Daoy (cell line): ENCODE results near the gene DACH1. TPM values are rescaled to one million over a fixed set of nuclear protein-coding genes. Genes with fewer than 3 reads are reported as not detected.
"Not testable (repeated sequence)": the region's sequence is repeated elsewhere in the genome, so short reads cannot be mapped to it uniquely, and the experiment has no call there.

Source experiments
- DNase-seq: peaks from one replicate; pipeline ENCODE4 v3.0.0-alpha.2; 2015; ENCODE audit warnings: low read depth
- total RNA-seq: library from RNA; depleted of rRNA; stranded (reverse); fragments of >200 nt; shearing (Covaris generic); gene quantifications from 2 replicates; pipeline ENCODE4 v1.2.3, GENCODE V29; 2014; rRNA removed

DACH1 gene
- total RNA-seq: not detected in 2 replicates

DNA sequence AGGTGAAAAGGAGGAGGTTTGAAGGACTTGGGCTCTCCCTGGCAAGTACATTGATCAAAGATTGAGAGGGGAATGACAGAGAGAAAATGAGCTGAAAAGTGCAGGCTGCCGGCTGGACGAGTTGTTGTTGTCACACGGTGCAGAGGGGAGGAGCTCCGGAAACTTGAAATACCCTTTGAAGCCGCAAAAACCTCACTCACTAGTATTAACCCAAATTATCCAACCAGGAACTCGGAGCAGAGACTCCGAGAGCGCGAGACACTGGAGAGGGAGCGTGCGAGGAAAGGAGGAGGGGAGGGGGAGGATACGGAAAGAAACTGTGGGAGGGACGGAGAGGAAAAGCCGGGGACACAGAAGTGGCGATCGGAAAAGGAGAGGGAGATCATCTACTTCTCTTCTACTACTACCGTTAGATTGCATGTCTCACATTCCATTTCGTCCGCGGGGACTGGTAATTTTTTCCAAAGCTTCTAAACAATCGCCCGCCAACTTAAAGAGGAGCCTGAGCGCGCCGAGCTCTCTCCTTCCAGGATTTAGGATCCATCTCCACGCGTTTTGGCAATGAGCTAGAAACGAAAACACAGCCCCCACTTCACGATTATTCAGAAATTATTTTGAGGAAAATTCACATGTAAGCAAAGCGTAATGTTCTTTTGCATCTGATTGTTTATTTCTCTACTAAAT lies at the start of gene DACH1:
Gene DACH1, minus strand, starts transcription at position 74 of the 684 bp plus-strand sequence.
- DNase-seq: no peak

DNA sequence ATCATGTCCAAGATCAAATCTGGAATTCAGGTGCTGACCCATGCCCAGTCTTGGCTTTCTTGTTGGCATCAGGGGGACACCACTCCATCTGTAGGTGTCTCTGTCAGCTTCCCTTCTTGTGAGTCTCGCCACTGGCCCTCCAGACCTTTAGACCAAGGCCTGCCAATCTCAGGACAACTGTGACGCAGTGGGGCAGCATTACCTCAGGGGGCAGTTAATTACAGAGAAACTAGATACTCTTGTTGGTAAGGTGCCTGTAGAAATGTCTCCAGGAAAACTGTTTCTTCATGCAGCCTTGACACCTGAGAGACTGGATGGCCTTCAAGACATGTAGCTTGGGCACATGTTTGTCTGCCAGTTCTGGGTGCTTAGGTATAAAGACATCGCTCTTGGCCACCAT lies 46.7 kb upstream of the DACH1 start:
- DNase-seq: no peak

DNA sequence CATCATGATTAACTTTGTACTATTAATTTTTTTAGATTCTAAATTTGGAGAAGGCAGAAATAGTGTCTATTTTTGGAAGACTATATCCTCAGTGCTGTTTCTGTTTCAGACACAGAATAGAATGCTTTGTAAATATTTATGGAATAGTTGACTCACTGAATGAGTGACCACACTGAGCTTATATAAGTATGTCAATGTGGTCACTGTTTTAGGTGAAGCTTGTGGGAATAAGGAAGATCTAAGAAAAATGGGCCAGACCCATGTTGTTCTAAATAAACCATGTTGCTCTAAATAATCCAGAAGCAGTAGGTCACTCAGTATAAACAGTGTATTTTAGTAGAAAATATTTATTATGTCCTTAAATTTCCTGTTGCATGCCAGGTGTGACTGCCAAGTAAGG lies 45.5 kb upstream of the DACH1 start:
- no peak for DNase-seq

DNA sequence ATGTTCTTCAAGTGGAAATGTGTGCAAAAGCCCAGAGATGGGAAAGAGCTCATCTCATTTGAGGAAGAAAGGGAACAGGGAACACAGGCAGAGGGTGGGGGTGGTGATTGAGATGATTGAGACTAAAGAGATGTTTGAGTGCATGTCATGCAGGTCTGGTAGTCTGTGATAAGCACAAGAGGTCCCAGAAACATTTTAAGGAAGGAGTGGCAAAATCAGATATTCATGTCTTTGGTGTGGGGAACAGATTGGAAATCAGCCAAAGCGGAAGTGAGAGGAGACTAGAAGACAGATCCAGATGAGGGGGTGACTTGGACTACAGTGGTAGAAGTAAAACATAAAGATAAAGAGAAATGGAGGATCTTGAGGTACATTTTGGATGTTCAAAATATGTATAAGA lies 39.4 kb upstream of the DACH1 start:
- DNase-seq: no peak

DNA sequence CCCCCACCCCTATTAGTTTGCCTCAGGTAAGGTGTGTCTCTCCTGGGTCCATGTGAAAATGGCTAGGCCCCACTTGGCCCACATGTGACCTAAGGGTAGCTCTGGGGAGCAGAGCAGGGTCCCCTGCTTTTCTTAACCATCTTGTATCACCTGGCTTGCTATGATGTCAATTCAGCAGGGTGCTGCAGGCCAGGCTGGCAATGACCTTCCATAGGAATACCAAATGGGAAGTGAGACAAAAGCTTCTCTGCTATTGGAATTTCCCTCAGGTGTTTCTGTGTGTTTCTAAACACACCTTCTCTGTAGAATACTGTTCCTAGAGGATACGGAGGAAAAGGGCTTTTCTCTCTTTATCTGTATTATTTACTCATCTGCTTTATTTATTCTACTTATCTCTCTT lies 35.7 kb upstream of the DACH1 start:
- DNase-seq: no peak

DNA sequence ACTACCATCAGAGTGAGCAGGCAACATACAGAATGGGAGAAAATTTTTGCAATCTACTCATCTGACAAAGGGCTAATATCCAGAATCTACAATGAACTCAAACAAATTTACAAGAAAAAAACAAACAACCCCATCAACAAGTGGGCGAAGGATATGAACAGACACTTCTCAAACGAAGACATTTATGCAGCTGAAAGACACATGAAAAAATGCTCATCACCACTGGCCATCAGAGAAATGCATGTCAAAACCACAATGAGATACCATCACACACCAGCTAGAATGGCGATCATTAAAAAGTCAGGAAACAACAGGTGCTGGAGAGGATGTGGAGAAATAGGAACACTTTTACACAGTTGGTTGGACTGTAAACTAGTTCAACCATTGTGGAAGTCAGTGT lies 26.5 kb upstream of the DACH1 start:
- not testable (repeated sequence) for DNase-seq

DNA sequence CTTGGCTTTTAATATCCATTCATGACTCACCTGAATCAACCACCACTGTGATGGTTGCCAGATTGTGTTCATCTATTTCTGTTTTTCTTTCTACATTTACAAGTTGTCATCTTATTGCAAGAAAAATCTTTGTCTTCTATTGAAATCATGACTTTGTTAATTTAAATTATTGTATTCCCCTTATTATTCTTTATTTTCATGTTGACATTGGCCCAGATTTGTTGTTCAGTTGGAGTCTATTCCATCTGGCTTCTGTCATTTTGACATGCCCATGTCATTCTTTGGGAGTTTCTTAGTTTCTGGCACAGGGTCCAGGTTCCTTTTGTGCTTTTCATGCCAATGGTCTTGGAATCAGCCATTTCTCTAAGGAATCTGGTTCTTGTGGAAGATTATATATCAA lies 19.9 kb upstream of the DACH1 start:
- DNase-seq: no peak

DNA sequence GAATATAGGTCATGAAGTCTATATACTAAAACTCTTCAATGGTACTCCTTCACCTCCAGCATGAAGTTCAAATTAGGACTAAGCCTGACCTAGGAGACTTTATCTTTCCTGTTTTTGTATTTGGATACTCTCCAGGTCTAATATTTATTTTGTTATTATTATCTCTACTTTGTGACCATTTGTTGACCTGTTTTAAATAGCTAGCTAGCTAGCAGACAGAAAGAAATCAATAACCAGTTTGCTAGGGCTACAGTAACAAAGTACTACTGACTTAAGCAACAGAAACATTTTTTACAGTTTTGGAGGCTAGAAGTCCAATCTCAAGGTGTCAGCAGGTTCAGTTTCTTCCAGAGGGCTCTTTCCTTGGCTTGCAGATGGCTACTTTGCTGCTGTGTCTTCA lies 15.1 kb upstream of the DACH1 start:
- no peak for DNase-seq

DNA sequence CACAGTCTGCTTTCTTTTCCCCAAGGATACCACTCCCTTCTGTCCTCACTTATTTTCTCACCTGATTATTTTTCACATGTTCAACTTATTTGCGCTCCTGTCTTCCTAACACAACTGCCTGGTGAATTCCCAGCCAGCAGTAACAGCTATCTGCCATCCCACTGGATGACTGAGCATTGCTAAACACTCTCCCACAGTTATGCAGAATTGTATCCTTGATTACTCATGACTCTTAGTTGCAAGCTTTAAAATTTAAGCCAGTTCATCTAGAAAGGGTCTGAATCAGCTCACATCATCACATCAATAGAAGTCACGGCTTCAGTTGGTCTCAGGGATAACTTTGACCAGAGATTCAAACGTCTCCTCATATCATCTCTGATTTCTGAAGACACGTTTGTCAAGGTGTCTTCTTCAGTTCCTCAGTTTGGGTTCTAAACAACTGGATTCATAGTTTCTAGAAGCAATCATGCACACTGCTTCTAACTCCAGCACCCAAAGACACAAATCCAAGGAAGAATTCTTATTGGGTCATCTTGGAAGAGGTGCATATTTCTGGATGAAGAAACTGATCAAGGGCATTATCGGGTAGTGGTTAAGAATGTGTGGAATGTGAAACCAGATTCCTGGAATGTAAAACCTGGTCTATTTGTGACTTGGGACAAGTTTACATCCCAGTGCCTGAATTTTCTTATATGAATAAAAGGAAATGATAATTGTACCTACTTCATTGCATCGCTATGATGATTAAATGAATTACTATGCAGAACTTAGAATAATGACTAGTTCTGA lies 13.9 kb upstream of the DACH1 start:
- DNase-seq: no peak

DNA sequence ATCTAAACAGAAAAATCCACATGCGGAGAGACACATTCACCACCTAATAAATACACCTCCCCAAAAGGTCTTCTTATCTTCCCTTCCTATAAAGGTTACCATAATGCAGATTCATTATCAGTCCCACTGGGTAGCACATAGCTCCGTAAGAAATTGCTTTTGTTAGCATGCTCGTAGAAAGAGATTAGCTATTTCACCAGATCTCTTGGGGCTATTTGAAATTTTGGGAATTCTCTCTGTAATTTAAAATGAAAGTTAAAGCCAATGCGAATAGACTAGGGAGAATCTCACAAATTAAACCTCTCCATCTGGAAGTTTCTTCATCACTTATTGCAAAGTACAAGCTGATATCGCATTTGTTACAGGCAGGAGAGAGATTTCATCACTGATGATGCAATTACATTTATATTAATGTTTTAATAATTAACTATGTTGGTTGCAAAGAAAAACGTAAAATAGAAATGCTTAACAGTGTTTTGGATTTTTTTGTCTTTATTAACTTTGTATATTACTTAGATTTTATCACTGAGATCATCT lies 12.9 kb upstream of the DACH1 start:
- no peak for DNase-seq

DNA sequence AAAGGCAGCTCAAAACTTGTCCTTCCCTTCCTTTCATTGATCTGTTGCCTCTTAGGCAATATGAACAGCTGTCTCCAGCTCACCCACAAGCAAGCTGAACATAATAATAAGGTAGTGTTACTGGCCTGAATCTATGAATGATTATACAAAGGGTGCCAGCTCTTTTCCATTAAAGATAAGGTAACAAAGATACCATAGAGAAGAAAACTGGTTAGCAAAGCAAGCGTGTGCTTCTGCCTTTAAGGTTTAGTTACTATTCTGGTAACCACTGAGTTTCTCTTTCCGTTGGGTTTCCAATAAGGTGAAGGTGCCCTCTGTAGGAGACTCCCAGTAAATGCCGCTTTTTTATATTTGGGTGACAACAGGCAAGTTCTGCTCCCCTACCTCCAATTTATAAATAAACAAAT lies 12.1 kb upstream of the DACH1 start:
- no peak for DNase-seq

DNA sequence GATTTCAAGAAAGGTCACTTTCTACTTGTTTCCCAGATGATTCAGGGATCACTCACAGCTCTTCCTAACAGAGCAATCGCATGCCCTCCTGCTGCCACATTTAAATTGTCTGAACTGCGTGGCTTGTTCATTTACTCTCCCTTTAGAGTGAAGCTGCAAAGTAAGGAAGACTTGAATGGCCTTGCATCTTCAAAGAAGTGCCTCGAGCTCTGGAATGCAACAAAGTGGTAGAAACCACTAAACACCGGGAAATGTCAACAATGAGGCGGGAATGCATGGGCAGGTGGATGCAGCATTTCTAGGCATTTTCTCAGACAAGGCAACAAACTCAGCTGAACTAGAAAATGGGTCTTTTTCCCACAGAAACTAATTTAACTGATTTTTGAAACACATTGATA lies 10.3 kb upstream of the DACH1 start:
- DNase-seq: no peak

DNA sequence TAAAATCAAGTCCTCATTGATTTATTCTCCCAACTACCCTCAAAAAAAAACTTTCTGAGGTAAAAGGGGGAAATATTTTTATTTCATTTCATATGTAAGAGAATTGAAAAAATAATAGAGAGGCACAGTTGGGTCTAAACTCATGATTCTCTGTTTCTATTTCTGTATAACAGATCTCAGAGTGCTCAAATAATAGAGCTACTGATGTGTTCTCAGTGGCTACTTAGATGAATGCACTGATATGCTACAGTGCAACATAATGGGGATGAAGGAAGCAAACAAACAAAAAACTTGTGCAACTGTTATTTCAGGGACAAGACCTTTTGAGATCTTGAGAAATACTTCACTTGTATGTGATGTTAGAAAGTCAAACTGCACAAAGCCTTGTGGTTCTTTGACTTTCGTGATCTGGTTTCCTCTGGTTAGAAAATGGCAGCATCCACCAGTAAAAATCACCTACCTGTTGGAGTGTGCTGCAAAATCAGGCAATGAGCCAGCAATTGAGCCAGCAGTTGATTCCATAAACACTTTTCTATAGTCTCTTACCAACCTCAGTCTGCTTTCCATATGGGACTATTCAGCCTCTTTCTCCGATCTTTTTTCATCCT lies 9.7 kb upstream of the DACH1 start:
- DNase-seq: no peak

DNA sequence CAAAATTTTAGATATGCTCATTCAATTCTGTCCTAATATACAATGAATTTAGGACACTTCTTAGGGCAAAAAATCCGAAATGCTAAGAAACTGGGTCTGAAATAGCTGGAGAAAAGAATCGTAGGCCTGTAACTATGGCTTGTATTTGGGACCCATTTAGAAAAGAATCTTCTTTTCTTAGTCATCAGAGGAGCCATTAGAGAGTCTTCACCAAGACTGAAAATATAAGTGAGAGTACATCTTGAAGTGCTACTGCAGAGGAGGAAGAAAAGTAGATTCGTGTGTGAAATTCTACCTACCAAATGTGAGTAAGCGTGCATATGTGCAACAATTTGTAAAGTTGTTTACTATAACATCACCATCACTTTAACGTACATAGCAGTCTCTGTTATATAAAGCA lies 8.8 kb upstream of the DACH1 start:
- DNase-seq: no peak

DNA sequence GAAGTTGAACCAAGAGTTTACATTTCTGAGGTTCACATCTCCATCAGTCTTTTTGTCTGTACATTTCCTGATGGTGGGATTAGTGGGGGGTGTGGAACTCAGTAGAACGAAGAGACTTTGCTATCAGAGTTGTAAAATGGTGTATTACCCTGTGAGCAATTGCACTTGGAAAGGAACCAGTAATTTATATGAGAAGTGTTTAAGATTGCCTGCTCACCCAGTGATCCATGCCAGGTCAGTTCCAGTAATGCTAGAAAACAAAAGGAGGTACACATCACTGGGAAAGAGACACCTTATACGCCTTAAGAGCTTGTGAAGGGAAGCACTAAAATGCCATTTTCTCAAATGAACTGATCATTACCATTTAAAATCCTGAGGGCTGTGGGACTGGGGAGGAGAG lies 7.5 kb upstream of the DACH1 start:
- no peak for DNase-seq

DNA sequence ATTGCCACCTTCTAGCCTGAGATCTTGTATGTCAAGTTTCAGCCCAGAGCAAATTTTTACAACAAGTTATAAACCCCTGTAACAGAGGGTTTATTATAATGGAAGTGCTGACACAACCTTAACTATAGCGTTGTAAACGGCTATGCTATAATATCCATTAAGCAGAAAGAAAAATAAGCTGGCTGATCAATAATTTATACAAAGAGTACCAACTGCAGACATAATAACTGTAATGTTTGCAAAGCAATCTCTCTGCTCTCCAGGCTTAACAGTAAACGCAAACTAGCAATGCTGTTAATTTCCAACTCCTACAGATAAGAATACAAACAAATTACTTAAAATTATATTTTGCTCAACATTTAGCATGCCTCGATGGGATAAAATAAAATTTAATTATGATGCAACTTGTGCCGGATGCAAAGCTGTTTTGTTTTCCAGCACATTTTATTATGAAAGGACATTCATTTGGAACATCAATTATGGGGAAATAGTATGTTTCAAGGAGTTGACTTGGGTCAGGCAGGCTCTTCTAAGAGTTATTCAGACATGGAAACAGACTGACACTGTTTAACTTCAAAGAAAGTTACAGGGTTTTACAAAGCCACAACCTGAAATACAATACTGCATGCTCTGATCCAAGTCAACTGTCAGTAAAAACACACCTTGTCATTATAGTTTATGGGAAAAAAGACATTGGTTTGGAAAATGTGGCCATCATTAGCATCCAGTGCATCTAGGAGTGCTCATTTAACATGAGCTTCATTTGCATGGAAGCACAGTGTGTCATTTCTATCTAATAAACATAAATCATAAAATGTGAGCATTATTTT lies 6.6 kb upstream of the DACH1 start:
- DNase-seq: no peak

DNA sequence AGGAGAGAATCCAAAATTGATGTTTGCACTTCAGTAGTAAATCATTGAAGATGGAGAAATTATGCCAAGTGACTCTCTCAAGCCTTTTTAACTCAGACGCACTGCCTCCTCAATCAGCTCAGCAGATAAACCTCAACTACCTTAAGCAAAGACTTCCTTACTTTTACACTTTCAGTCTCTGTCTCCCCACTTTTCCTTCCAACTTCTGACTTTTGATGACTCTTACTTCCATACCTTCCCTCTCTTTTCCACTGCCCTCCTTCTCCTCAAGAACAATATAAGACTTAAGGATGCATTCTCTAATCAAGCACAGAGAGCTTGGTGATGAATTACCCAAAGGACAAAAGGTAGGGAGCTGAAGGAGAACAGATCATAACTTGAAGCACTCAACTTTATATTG lies 4.8 kb upstream of the DACH1 start:
- no peak for DNase-seq

DNA sequence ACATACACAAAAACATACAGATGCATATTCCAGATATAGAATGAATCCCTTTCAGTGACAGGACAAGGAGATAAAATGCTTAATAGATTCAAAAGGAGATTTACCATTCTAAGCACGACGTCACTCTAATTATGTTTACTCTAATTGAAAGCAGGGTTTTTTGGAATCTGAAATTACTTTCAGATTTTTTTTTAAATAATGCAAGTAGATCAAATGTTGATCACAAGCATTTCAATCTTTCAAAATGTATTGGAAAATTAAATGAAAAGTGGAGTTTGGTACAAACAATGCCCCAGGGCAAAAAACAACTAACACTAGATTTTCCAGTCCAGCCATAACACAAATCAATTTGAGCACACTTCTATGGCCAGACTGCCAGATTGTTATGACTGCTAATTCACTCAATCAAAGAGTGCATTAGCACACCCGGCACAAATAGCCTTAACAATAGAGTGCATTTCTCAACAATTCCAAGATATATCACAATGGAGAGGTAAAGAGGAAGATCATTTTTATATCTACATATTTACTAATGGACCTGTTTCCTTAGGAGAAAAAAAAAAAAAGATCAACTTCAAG lies 4.3 kb upstream of the DACH1 start:
- no peak for DNase-seq

DNA sequence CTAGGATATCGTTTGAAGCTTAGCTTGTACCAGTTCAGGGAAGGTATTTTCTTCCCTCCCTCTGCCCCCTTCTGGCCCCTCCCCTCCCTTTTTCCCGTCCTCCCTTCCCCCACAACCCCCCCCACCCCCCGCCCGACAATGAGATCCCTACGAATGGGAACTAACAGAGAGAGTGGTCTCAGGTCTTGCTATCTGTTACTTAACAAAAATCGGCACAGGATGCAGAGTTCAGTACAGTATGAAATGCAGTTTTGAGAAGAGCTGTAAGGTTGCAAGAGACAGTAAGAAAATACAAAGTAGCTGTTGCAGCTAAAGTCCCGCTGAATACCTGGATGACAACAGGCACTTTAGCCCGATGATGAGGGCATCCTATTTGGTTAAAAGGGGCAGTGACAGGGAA lies 3.1 kb upstream of the DACH1 start:
- no peak for DNase-seq

DNA sequence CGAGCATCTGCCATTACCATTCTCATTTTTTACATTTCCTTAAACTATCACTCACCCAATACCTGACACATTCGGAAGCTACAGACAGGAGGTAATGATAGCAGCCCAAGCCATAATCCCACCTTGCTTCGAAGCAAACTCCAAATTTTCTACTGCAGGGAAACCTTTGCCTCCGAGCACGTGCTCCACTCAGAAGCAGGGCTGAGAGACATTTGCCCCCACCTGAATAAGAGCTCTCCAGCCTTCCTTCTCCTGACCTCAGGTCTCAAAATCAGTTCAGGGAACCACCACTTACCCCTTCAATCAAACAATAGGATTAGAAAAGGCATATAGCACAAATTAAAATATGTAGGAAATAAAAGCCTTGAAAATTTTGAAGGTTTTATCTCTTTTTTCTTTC lies 2.3 kb upstream of the DACH1 start:
- DNase-seq: no peak

DNA sequence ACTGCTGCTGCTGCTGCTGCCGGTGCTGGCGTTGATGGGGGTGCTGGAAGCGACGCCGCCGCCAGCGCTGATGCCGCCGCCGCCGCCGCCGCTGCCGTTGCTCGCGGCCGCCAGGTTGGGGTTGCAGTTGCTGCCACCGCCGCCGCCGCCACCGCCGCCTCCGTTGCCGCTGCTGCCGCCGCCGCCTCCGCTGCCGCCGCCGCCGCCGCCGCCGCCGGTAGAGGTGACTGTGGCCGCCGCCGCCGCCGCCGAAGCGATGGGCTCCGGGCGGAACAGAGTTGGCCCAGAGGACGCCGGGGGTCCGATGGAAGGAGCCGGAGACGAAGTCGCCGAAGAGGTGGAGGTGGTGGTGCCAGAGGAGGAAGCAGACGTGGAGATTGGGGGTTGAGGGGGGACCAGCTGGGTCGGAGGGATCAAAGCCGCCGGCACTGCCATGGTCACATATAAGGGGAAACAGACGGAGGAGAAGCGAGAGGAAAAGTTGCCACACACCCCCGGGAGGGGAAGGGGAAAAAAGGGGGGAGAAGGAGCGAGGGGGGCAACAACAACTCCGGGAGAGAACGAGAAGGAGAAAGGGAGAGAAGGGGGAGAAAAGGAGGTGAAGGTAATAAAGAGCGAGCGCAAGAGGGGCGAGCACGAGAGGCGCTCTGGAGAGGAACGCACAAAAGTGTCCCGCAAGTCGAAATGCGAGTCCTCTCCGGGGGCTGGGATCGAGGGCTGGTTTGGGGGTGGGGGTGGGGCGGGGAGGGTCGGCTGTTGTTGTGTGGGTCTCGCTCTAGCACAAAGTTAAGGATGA lies 471 bp downstream of the DACH1 start:
- no peak for DNase-seq
